Measurements from ENCODE around the gene CHRNG. TPM values are rescaled to one million over a fixed set of nuclear protein-coding genes. Genes with fewer than 3 reads are reported as not detected.

CHRNG gene
- total and polyA plus RNA-seq, 2 donors from 2014 or later, result not detected

GRCh38 chr2:232511336-232511890 lies 28.1 kb upstream of the CHRNG start:
- intact Hi-C loops (cut with DNase I), result no loop called here
- Histone ChIP-seq H3K9me3 (ENCODE audit: control insufficient read depth in 2 of 3, insufficient read depth in 1 of 3, low read length in 3 of 3) (no peaks in the 10 kb centered on the region), H3K4me3 (ENCODE audit: low read length in 3 of 3) (no peak overlapping the region), H3K27me3 (ENCODE audit: control insufficient read depth, insufficient read depth, low read length) (no peaks in the 10 kb centered on the region), H3K27ac (ENCODE audit: low read depth in 2 of 2, low read length in 2 of 2) (no peak overlapping the region), H3K9ac (ENCODE audit: low read length in 3 of 3) (no peak overlapping the region), H3K4me1 (ENCODE audit: control insufficient read depth in 2 of 3, insufficient read depth in 2 of 3, low read depth in 1 of 3, low read length in 3 of 3) (no peaks in the 10 kb centered on the region), H3K36me3 (ENCODE audit: control insufficient read depth in 2 of 3, insufficient read depth in 3 of 3, low read length in 3 of 3) (no peaks in the 10 kb centered on the region)
- DNase-seq (peak in 1 of 5 donors; percentile 63), FAIRE-seq (no peak)
- TF ChIP-seq, protein P1, sequence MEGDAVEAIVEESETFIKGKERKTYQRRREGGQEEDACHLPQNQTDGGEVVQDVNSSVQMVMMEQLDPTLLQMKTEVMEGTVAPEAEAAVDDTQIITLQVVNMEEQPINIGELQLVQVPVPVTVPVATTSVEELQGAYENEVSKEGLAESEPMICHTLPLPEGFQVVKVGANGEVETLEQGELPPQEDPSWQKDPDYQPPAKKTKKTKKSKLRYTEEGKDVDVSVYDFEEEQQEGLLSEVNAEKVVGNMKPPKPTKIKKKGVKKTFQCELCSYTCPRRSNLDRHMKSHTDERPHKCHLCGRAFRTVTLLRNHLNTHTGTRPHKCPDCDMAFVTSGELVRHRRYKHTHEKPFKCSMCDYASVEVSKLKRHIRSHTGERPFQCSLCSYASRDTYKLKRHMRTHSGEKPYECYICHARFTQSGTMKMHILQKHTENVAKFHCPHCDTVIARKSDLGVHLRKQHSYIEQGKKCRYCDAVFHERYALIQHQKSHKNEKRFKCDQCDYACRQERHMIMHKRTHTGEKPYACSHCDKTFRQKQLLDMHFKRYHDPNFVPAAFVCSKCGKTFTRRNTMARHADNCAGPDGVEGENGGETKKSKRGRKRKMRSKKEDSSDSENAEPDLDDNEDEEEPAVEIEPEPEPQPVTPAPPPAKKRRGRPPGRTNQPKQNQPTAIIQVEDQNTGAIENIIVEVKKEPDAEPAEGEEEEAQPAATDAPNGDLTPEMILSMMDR (IDR thresholded peaks at IDR 0.05; ENCODE audit: borderline replicate concordance, extremely low read depth, insufficient read depth), result no peak

DNA sequence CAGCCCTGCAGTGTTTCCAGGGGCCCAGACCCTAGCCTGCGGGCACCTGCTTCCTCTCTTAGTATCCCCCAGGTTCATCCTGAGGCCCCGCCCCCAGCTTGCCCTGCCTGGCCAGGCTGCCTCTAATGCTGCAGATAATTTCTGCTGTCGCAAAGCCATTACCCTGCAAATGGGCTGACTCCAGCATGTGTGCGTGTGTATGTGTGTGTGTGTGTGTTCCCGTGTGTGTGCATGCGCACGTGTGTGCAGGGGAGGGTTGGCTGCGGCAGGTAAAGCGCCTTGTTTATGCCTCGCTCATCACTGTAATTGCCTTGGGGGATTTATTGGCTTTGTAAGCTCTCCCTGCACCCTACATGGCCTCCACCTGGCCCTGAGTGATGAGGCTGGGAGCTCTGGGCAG lies 26.9 kb upstream of the CHRNG start:
- Histone ChIP-seq H3K4me3 (ENCODE audit: low read length in 3 of 3) (no peak overlapping the region), H3K27ac (ENCODE audit: low read depth in 2 of 2, low read length in 2 of 2) (no peak overlapping the region), H3K9me3 (ENCODE audit: control insufficient read depth in 2 of 3, insufficient read depth in 1 of 3, low read length in 3 of 3) (no peaks in the 10 kb centered on the region), H3K4me1 (ENCODE audit: control insufficient read depth in 2 of 3, insufficient read depth in 2 of 3, low read depth in 1 of 3, low read length in 3 of 3) (no peaks in the 10 kb centered on the region), H3K9ac (ENCODE audit: low read length in 3 of 3) (no peak overlapping the region), H3K36me3 (ENCODE audit: control insufficient read depth in 2 of 3, insufficient read depth in 3 of 3, low read length in 3 of 3) (no peaks in the 10 kb centered on the region), H3K27me3 (ENCODE audit: control insufficient read depth, insufficient read depth, low read length) (no peaks in the 10 kb centered on the region)
- TF ChIP-seq, protein P1 (IDR thresholded peaks at IDR 0.05; ENCODE audit: borderline replicate concordance, extremely low read depth, insufficient read depth), result no peak
- FAIRE-seq, result no peak
- intact Hi-C loops (cut with DNase I), result no loop called here
- DNase-seq, result peak in 4 of 5 donors; percentile 82 to 89 (median 83)

- no peak for DNase-seq
- no peaks in the 10 kb centered on the region for H3K27me3 ChIP-seq (ENCODE audit: control insufficient read depth, insufficient read depth, low read length)
- H3K4me3 ChIP-seq (ENCODE audit: low read length in 3 of 3), result no peak overlapping the region
- H3K4me1 ChIP-seq (ENCODE audit: control insufficient read depth in 2 of 3, insufficient read depth in 2 of 3, low read depth in 1 of 3, low read length in 3 of 3), result no peaks in the 10 kb centered on the region
- H3K27ac ChIP-seq (ENCODE audit: low read depth in 2 of 2, low read length in 2 of 2), result no peak overlapping the region
- H3K9ac ChIP-seq (ENCODE audit: low read length in 3 of 3), result no peak overlapping the region
- intact Hi-C loops (cut with DNase I), result no loop called here
- FAIRE-seq, result no peak
- TF ChIP-seq, protein P1 (IDR thresholded peaks at IDR 0.05; ENCODE audit: borderline replicate concordance, extremely low read depth, insufficient read depth), result no peak
- H3K9me3 ChIP-seq (ENCODE audit: control insufficient read depth in 2 of 3, insufficient read depth in 1 of 3, low read length in 3 of 3), result no peaks in the 10 kb centered on the region
- H3K36me3 ChIP-seq (ENCODE audit: control insufficient read depth in 2 of 3, insufficient read depth in 3 of 3, low read length in 3 of 3), result no peaks in the 10 kb centered on the region
Observed at GRCh38 chr2:232513353-232513752, 26.1 kb upstream of the CHRNG start.

- intact Hi-C loops (cut with DNase I), result no loop called here
- Histone ChIP-seq H3K36me3 (ENCODE audit: control insufficient read depth in 2 of 3, insufficient read depth in 3 of 3, low read length in 3 of 3) (no peaks in the 10 kb centered on the region), H3K9ac (ENCODE audit: low read length in 3 of 3) (no peak overlapping the region), H3K27ac (ENCODE audit: low read depth in 2 of 2, low read length in 2 of 2) (no peak overlapping the region), H3K4me1 (ENCODE audit: control insufficient read depth in 2 of 3, insufficient read depth in 2 of 3, low read depth in 1 of 3, low read length in 3 of 3) (no peaks in the 10 kb centered on the region), H3K9me3 (ENCODE audit: control insufficient read depth in 2 of 3, insufficient read depth in 1 of 3, low read length in 3 of 3) (no peaks in the 10 kb centered on the region), H3K27me3 (ENCODE audit: control insufficient read depth, insufficient read depth, low read length) (no peaks in the 10 kb centered on the region), H3K4me3 (ENCODE audit: low read length in 3 of 3) (no peak overlapping the region)
- DNase-seq (no peak), FAIRE-seq (no peak)
- TF ChIP-seq, protein P1 (IDR thresholded peaks at IDR 0.05; ENCODE audit: borderline replicate concordance, extremely low read depth, insufficient read depth), result no peak
Observed at GRCh38 chr2:232515639-232516038, 23.9 kb upstream of the CHRNG start.

Data from kidney (tissue), 14 donors.